Heart right ventricle (tissue), 16 donors: ENCODE data around the gene DISC1. TPM values are rescaled to one million over a fixed set of nuclear protein-coding genes. Genes with fewer than 3 reads are reported as not detected.

Experiments
- ATAC-seq, 8 donors: fragments of 200-7000 bp; cut with Tn5 transposase; one replicate each; pipeline ENCODE4 v1.9.1; 2020; ENCODE audit warnings: mild to moderate bottlenecking in 8 of 8, moderate library complexity in 8 of 8, moderate number of reproducible peaks in 1 of 8
- DNase-seq, 2 donors: peaks; one replicate each; pipeline ENCODE4 v3.0.0-alpha.2; 2020
- H3K27ac ChIP-seq, 10 donors: fragments of 200-600 bp; sonication (generic) in 2 of 10; one replicate each; pipeline versions ENCODE4 v1.5.0 to v1.8.0; 2020 to 2022; ENCODE audit warnings: mild to moderate bottlenecking in 3 of 10
- H3K27me3 ChIP-seq, 7 donors: fragments of 200-600 bp; one replicate each; pipeline ENCODE4 v1.8.0; 2021 to 2022; ENCODE audit warnings: mild to moderate bottlenecking in 2 of 7
- H3K36me3 ChIP-seq, 9 donors: fragments of 200-600 bp; sonication (generic) in 1 of 9; one replicate each; pipeline versions ENCODE4 v1.5.0 to v1.8.0; 2020 to 2022; ENCODE audit warnings: mild to moderate bottlenecking in 2 of 9
- H3K4me1 ChIP-seq, 9 donors: fragments of 200-600 bp; sonication (generic) in 1 of 9; one replicate each; pipeline versions ENCODE4 v1.5.0 to v1.8.0; 2020 to 2022; ENCODE audit warnings: mild to moderate bottlenecking in 4 of 9
- H3K4me3 ChIP-seq, 10 donors: fragments of 200-600 bp; sonication (generic) in 2 of 10; one replicate each; pipeline versions ENCODE4 v1.5.0 to v1.8.0; 2020 to 2022; ENCODE audit warnings: mild to moderate bottlenecking in 7 of 10, moderate library complexity in 2 of 10
- H3K9me3 ChIP-seq, 11 donors: fragments of 200-600 bp in 10 of 11; sonication (generic) in 2 of 11; one replicate each; pipeline versions ENCODE4 v1.5.0 to v1.8.0; 2013 to 2022; ENCODE audit warnings: mild to moderate bottlenecking in 2 of 11, control low read depth in 1 of 11, moderate library complexity in 1 of 11
- WGBS, 2 donors: extraction: QIAGEN DNeasy Blood & Tissue Kit; methylation state at CpG; one replicate each; pipeline ENCODE4 v1.1.7; 2013; ENCODE audit warnings: inconsistent platforms in 1 of 2; 5-methylcytosine and 5-hydroxymethylcytosine counted together
- intact Hi-C, 10 donors: fragments of 100-400 bp; cut with DNase I; formaldehyde crosslinking; loops; one replicate each; pipeline versions ENCODE4 v1.11.1 to v1.14.2; 2022
- polyA plus RNA-seq, 2 donors: library from polyadenylated mRNA; stranded (reverse); fragments of 200-250 nt; gene quantifications; one replicate each; pipeline ENCODE4 v1.2.3, GENCODE V29; 2013
- total RNA-seq, 10 donors: library from RNA; stranded (reverse); fragmentation: NEBNext Ultra II Directional in 3 of 10; extraction: Animal tissue kit (Norgen Biotek cat#: 25700) in 3 of 10; gene quantifications; one replicate each; pipeline versions ENCODE4 v1.2.1 to v1.2.4, GENCODE V29; 2021 to 2023
- TF ChIP-seq, protein P1 (sequence below), 9 donors: fragments of 200-600 bp; sonication (generic) in 2 of 9; IDR thresholded peaks; one replicate each; pipeline versions ENCODE4 v1.5.0 to v1.8.0; 2021 to 2022; ENCODE audit warnings: antibody characterized with exemption in 9 of 9, mild to moderate bottlenecking in 5 of 9, moderate library complexity in 1 of 9
- donor health status: Arrhythmogenic right ventricular cardiomyopathy.
- donor health status: ischemic (EF 13 %, LVEDD 7.1; RV severe dilation, severe dysfunction).
- donor health status: healthy with polysubstance abuse.
- donor health status: DM: no; HTN: yes; CAD: no.
- donor health status: DM: no; HTN: no; CAD: no.
- donor health status: ischemic (EF 25% LVEDD 6.9; RV normal size, moderate dysfunction).
- donor health status: ischemic (EF 25% LVEDD 5.7; RV mildly dilated, moderate dysfunction).
- donor health status: healthy.
- donor health status: DM: yes; HTN: yes; CAD: no.
- donor health status: Ischemic cardiomyopathy.
- donor health status: ischemic (EF 35%, LVEDD 5.7; RV mildly dilated, moderate dysfunction).
- donor health status: nonischemic (EF 11% LVEDD 7.7; RV severe dilation, severe dysfunction).
- donor health status: DM: yes; HTN: yes; CAD: no.
- donor health status: PGD.
- donor health status: ischemic (EF 29% LVEDD 5.4; RV normal size, mild dysfunction).
- donor health status: nonischemic (EF 23%, LVEDD 6.1; RV moderate dilation, normal function).

DISC1 gene
- total and polyA plus RNA-seq, 12 donors = 1.4 to 6.4 (median 4.0) TPM

DNA sequence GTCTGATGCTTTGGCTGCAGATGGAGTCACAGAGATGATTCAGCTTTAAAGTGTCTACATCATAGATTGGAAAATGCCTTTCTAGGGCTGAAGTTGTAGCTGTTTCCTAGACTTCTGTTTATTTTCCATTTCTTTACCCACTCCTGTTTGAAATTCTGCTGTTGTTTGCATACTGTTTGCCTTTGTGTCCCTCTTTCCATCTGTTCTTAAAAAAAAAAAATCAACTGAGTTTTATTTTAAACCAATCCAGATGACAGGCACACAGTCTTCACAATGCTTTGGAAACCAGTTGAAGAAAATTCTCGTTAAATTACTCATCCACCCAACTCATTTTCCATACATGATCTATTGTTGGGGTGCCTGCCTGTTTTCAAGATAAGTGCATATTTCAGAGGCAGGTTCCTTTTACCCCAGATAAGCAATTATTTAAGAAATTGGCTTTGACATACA lies 245.9 kb downstream of the DISC1 start:
- TF ChIP-seq, protein P1, sequence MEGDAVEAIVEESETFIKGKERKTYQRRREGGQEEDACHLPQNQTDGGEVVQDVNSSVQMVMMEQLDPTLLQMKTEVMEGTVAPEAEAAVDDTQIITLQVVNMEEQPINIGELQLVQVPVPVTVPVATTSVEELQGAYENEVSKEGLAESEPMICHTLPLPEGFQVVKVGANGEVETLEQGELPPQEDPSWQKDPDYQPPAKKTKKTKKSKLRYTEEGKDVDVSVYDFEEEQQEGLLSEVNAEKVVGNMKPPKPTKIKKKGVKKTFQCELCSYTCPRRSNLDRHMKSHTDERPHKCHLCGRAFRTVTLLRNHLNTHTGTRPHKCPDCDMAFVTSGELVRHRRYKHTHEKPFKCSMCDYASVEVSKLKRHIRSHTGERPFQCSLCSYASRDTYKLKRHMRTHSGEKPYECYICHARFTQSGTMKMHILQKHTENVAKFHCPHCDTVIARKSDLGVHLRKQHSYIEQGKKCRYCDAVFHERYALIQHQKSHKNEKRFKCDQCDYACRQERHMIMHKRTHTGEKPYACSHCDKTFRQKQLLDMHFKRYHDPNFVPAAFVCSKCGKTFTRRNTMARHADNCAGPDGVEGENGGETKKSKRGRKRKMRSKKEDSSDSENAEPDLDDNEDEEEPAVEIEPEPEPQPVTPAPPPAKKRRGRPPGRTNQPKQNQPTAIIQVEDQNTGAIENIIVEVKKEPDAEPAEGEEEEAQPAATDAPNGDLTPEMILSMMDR (IDR thresholded peaks at IDR 0.05) = no peak
- Histone ChIP-seq H3K4me3 (no peak overlapping the region), H3K27me3 (no peaks in the 10 kb centered on the region), H3K27ac (no peak overlapping the region), H3K36me3 (peaks cover 0 to 7% (median 0%) of the 10 kb centered on the region in 9 donors), H3K4me1 (peaks cover under 1 to 20% (median 6%) of the 10 kb centered on the region in 9 donors), H3K9me3 (peaks cover 0 to 17% (median 0%) of the 10 kb centered on the region in 11 donors)
- ATAC-seq (no peak), DNase-seq (no peak)
- intact Hi-C loops = loop anchor here in 2 of 10 donors (10.0 kb wide), 2 partner anchors 142 to 322 kb away; no protein-coding TSS in a partner anchor
- 87 to 94% methylated on average over 1 of the region's 1 CpG for WGBS, 2 donors

DNA sequence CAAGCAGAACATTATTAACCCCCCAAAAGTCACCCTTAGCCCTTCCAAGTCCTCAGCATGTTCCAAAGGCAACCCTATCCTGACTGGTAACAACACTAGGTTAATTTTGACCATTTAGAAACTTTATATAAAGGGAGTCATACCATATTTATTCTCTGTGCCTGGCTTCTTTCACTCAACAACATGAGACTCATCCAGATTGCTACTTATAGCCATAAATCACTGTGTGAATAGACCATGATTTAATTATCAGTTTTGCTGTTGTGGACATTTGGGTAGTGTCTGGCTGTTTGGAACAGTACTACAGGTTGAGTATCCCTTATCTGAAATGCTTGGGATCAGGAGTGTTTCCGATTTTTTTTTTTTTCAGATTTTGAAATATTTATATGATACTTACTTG lies 252.1 kb downstream of the DISC1 start:
- peaks cover 0 to 7% (median 0%) of the 10 kb centered on the region in 9 donors for H3K36me3 ChIP-seq
- no peak overlapping the region for H3K27ac ChIP-seq
- no peak overlapping the region for H3K4me3 ChIP-seq
- H3K9me3 ChIP-seq = peaks cover 0 to 17% (median 0%) of the 10 kb centered on the region in 11 donors
- H3K27me3 ChIP-seq = no peaks in the 10 kb centered on the region
- 69 to 88% methylated on average over 1 of the region's 1 CpG for WGBS, 2 donors
- TF ChIP-seq, protein P1 (IDR thresholded peaks at IDR 0.05) = no peak
- DNase-seq (no peak), ATAC-seq (no peak)
- intact Hi-C loops = loop anchor here in 2 of 10 donors (10.0 kb wide), 2 partner anchors 136 to 316 kb away; no protein-coding TSS in a partner anchor
- no peaks in the 10 kb centered on the region for H3K4me1 ChIP-seq

DNA sequence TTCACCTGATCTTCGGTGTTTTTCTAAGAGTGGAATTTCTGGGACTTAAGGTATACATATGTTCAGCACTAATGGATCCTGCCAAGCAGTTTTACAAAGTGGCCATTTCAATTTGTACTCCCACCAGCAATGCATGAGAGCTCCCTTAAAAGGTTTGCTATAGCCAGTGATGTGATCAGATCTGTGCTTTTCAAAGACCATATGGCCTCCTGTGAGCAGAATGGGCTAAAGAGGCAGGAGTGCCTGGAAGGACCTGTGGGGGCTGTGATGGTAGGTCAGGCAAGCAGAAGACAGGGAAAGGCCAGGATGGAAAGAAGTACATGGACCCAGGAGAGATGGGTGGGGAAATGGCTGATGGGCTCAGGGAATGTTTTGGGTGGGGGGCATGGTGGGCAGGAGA lies 252.7 kb downstream of the DISC1 start:
- H3K27me3 ChIP-seq = no peaks in the 10 kb centered on the region
- no peak for DNase-seq
- H3K9me3 ChIP-seq = peaks cover 0 to 17% (median 0%) of the 10 kb centered on the region in 11 donors
- no peaks in the 10 kb centered on the region for H3K4me1 ChIP-seq
- TF ChIP-seq, protein P1 (IDR thresholded peaks at IDR 0.05) = no peak
- WGBS, 2 donors = 100% methylated on average over 1 of the region's 1 CpG
- no peak overlapping the region for H3K27ac ChIP-seq
- no peak overlapping the region for H3K4me3 ChIP-seq
- no peak for ATAC-seq
- H3K36me3 ChIP-seq = peaks cover 0 to 7% (median 0%) of the 10 kb centered on the region in 9 donors
- intact Hi-C loops = loop anchor here in 2 of 10 donors (10.0 kb wide), 2 partner anchors 136 to 316 kb away; no protein-coding TSS in a partner anchor

DNA sequence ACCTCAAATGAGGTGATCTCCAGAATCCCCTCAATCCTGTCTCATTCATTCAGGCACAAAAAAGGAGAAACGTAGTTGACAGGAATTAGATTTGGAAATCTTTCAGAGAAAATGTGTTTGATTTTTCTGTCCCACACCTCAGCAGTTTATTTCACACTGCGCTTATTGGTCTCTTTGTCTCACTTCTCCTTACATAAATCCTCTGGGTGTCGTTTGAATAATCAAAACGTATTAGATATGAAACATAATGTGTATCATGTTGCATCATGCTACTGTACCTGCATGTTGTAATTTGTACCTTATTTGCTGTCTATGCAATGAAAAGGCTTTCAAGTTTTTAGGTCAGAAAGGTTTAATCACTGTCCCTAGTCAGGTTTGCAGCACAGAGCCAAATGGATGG lies 255.7 kb downstream of the DISC1 start:
- Histone ChIP-seq H3K27ac (no peak overlapping the region), H3K36me3 (no peaks in the 10 kb centered on the region), H3K9me3 (no peaks in the 10 kb centered on the region), H3K4me1 (peaks cover 0 to 12% (median 0%) of the 10 kb centered on the region in 9 donors), H3K27me3 (no peaks in the 10 kb centered on the region), H3K4me3 (no peak overlapping the region)
- DNase-seq (no peak), ATAC-seq (no peak)
- WGBS, 2 donors = 94 to 96% methylated on average over 4 of the region's 4 CpGs
- intact Hi-C loops = no loop called here
- TF ChIP-seq, protein P1 (IDR thresholded peaks at IDR 0.05) = no peak
